Measurements from ENCODE around the gene NDUFV2.

Gene NDUFV2

DNA sequence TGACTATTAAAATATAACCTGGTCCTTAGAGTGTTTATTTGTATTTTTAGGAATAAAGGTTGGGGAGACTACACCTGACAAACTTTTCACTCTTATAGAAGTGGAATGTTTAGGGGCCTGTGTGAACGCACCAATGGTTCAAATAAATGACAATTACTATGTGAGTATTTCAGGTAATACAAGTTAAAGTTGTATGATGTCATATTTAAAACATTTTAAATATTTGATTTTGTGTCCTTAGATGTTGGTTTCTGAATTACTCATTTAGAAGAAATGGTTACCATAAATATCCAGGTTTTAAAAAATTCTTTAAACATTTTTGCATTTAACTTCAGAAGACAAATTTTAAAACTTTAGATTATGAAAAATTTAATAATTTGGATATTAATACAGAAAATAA is 22.3 kb downstream of the NDUFV2 start:
- TF ChIP-seq, protein P1, sequence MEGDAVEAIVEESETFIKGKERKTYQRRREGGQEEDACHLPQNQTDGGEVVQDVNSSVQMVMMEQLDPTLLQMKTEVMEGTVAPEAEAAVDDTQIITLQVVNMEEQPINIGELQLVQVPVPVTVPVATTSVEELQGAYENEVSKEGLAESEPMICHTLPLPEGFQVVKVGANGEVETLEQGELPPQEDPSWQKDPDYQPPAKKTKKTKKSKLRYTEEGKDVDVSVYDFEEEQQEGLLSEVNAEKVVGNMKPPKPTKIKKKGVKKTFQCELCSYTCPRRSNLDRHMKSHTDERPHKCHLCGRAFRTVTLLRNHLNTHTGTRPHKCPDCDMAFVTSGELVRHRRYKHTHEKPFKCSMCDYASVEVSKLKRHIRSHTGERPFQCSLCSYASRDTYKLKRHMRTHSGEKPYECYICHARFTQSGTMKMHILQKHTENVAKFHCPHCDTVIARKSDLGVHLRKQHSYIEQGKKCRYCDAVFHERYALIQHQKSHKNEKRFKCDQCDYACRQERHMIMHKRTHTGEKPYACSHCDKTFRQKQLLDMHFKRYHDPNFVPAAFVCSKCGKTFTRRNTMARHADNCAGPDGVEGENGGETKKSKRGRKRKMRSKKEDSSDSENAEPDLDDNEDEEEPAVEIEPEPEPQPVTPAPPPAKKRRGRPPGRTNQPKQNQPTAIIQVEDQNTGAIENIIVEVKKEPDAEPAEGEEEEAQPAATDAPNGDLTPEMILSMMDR (IDR thresholded peaks at IDR 0.05; ENCODE audit: low read depth, low read length, missing control alignments): no peak
- H3K4me3 ChIP-seq (ENCODE audit: low read depth, low read length): no peak overlapping the region
- no peak for DNase-seq (ENCODE audit: low read depth)

DNA sequence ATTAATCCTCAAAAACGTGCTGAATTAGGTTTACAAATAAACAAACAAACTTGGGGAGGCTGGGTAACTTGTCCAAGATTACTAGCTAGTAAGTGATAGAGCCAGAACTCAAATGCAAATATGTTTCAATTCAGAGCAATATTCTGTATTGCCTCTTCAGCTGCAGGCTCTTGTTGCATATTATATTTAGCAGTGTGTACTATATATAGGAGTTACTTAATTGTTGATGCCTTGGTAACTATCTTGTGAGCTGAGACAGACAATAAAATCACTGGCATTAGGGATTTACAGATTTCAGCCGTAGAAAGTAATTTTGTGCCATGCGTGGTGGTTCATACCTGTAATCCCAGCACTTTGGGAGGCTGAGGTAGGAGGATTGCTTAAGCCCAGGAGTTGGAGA is 23.8 kb downstream of the NDUFV2 start:
- TF ChIP-seq, protein P1 (IDR thresholded peaks at IDR 0.05; ENCODE audit: low read depth, low read length, missing control alignments): no peak
- H3K4me3 ChIP-seq (ENCODE audit: low read depth, low read length): no peak overlapping the region
- no peak for DNase-seq (ENCODE audit: low read depth)

DNA sequence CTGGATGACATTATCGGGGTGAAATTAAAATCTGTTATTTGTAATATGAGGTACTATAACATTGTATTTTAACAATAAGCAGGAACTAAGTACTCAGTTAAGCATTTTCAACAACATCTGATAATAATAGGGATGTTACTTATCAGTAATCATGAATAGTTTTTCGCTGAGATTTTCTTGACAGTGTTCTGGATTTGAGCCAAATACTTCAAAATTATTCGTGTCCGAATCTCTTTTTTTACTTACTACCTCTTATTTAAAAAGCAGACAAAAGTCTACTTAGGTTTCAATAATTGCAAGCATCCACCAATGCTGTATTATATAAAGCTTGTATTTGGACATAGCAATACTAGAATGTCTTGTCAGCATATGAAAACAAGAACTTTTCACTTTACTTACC is 27.7 kb downstream of the NDUFV2 start:
- no peak overlapping the region for H3K4me3 ChIP-seq (ENCODE audit: low read depth, low read length)
- TF ChIP-seq, protein P1 (IDR thresholded peaks at IDR 0.05; ENCODE audit: low read depth, low read length, missing control alignments): no peak
- no peak for DNase-seq (ENCODE audit: low read depth)

DNA sequence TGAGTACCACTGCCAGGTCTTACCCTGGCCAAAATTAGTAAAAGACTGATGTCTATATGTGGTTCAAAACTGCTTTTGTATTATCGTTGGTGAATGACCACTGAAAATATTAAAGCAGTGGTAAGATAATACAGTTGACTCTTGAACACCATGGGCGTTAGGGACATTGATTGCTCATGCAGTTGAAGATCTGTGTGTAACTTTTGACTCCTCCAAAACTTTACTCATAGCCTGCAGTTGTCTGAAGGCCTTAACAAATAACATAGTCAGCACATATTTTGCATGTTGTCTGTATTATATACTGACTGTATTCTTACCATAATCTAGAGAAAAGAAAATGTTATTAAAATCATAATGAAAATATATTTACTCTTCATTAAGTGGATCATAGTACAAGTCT is 28.3 kb downstream of the NDUFV2 start:
- no peak overlapping the region for H3K4me3 ChIP-seq (ENCODE audit: low read depth, low read length)
- no peak for DNase-seq (ENCODE audit: low read depth)
- TF ChIP-seq, protein P1 (IDR thresholded peaks at IDR 0.05; ENCODE audit: low read depth, low read length, missing control alignments): no peak

DNA sequence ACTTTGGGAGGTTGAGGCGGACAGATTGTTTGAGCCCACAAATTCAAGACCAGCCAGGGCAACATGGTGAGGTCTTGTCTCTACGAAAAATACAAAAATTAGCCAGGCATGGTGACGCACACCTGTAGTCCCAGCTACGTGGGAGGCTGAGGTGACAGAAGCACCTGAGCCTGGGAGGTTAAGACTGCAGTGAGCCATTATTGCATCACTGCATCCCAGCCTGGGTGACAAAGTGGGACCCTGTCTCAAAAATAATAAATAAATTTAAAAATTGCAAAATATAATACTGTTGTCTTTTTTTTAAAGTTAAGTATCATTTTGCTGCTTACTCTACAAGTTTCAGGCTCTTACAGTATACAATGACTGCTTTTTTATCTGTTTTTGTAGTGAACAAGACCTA is 30.1 kb downstream of the NDUFV2 start:
- TF ChIP-seq, protein P1 (IDR thresholded peaks at IDR 0.05; ENCODE audit: low read depth, low read length, missing control alignments): no peak
- no peak for DNase-seq (ENCODE audit: low read depth)
- no peak overlapping the region for H3K4me3 ChIP-seq (ENCODE audit: low read depth, low read length)

DNA sequence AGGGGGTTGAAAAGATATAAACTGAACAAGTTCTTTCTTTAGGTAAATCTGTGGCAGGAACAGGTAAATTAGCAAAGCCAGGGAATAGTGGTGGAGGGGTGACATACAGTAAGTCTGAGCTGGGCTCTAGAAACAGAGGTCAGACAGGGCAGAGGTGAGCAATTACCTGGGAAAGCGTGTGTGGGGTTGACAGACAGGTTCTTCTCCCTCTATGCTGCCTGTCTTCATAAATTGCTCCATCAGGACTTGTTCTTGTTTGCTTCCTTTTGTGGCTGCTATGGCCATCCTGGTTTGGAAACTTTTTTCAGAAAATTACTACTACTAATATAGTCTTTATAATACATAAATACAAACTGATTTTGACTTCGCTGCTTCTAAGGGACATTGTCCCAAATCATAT is 30.7 kb downstream of the NDUFV2 start:
- TF ChIP-seq, protein P1 (IDR thresholded peaks at IDR 0.05; ENCODE audit: low read depth, low read length, missing control alignments): no peak

DNA sequence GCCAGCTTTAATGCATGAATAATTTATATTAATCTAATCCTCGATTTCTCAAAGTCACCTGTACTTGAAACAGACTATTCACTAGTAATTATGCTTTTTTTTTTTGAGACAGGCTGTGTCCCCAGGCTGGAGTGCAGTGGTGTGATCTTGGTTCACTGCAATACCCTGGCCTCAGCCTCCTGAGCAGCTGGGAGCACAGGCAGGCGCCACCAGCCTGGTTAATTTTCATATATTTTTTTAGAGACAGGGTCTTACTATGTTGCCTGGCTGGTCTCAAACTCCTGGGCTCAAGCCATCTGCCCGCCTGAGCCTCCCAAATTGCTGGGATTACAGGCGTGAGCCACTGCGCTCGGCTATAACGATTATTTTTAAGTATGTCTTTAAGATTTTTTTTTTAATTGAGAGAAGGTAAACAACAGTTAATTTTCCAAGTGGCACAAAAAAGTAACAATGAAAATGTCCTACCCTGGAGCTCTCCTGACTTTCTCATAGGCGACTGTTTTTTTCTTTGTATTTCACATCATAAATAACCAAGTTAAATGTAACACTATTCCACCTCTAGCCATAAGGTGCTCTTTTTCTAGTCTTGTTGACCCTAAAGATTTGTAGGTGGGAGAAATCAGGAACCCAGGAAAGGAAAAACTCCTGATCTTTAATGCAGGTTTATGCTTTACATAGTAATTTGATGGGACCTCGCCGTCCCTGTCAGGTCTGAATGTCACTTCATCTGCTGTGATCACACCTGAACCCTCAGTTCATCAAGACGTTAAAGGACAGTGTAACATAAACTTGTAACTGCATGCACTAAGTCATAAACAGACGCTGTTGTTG is 32.8 kb downstream of the NDUFV2 start:
- peak overlapping the region; percentile 64 for H3K4me3 ChIP-seq (ENCODE audit: low read depth, low read length)
- no peak for DNase-seq (ENCODE audit: low read depth)
- TF ChIP-seq, protein P1 (IDR thresholded peaks at IDR 0.05; ENCODE audit: low read depth, low read length, missing control alignments): no peak

More for the DNA sequence above, 30.7 kb downstream of the NDUFV2 start:
- no peak for DNase-seq (ENCODE audit: low read depth)
- H3K4me3 ChIP-seq (ENCODE audit: low read depth, low read length): no peak overlapping the region

Data from GM12864 (cell line).